ENCODE data around the gene ZNF581. TPM values are rescaled to one million over a fixed set of nuclear protein-coding genes. Genes with fewer than 3 reads are reported as not detected.

ZNF581 gene
- total RNA-seq, 4 donors from 2014 or later: 20.1 to 27.3 (median 22.8) TPM

DNA sequence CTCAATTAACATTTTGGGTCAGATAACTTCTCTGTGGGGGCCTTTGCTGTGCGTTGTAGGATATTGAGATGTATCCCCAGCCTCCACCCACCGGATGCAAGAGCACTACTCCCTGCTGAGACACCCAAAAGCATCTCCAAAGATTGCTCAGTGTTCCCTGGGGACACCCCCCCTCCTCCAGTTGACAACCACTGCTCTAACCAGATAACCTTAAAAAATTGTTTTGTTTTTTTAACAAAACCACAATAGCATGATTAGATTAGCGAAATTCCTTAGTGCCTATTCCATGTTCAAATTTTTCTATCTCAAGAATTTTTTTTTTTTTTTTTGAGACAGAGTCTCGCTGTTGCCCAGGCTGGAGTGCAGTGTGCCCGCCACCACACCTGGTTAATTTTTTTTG lies 29.0 kb downstream of the ZNF581 start:
- intact Hi-C loops (cut with DNase I; ENCODE audit: low total_unique reads): loop anchor here (5.0 kb wide), 1 partner anchor 835 kb away; the partner anchor contains the start of gene ZNF471
- H3K4me3 ChIP-seq (ENCODE audit: low read depth, poor library complexity, severe bottlenecking): no peak overlapping the region
- DNase-seq (ENCODE audit: low spot score in 2 of 2): no peak
- TF ChIP-seq CTCF (IDR thresholded peaks at IDR 0.05) (no peak), POLR2A (IDR thresholded peaks at IDR 0.05) (no peak)
- 83 to 87% methylated on average over 5 of the region's 5 CpGs for WGBS, 2 donors

GRCh38 chr19:55673465-55673864 lies 30.0 kb downstream of the ZNF581 start:
- DNase-seq (ENCODE audit: low spot score in 2 of 2): no peak
- intact Hi-C loops (cut with DNase I; ENCODE audit: low total_unique reads): loop anchor here (5.0 kb wide), 1 partner anchor 834 kb away; the partner anchor contains the start of gene ZNF471
- H3K4me3 ChIP-seq (ENCODE audit: low read depth, poor library complexity, severe bottlenecking): no peak overlapping the region
- TF ChIP-seq CTCF (IDR thresholded peaks at IDR 0.05) (no peak), POLR2A (IDR thresholded peaks at IDR 0.05) (no peak)
- 79 to 80% methylated on average over 9 of the region's 9 CpGs for WGBS, 2 donors

- no peak for TF ChIP-seq POLR2A (IDR thresholded peaks at IDR 0.05)
- no peak for TF ChIP-seq CTCF (IDR thresholded peaks at IDR 0.05)
- no peak for DNase-seq (ENCODE audit: low spot score in 2 of 2)
- WGBS, 2 donors: 75 to 76% methylated on average over 15 of the region's 15 CpGs
- H3K4me3 ChIP-seq (ENCODE audit: low read depth, poor library complexity, severe bottlenecking): no peak overlapping the region
- intact Hi-C loops (cut with DNase I; ENCODE audit: low total_unique reads): loop anchor here (5.0 kb wide), 1 partner anchor 833 kb away; the partner anchor contains the start of gene ZNF471
These were observed 30.4 kb downstream of the ZNF581 start for GRCh38 chr19:55673889-55674288.

DNA sequence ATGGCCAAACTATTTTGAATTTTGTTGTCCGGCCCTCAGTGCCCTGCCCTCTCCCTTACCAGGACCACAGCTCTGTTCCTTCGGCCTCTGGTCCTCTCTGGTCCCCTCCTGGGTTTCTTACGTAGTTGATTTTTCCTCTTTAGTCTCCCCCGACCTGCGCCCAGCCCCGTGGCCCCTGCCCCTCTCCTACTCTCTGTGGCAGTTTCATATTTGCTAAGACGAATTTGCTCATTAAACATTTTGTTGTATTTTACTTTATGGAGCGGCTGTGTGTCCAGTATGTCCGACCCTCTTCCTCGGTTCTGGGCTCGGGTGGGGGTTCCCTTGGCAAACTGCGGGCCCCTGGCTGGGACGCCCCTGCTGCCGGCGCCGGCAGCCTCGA lies 31.0 kb downstream of the ZNF581 start:
- no peak for DNase-seq (ENCODE audit: low spot score in 2 of 2)
- TF ChIP-seq CTCF (IDR thresholded peaks at IDR 0.05) (no peak), POLR2A (IDR thresholded peaks at IDR 0.05) (no peak)
- WGBS, 2 donors: 22% methylated on average over 17 of the region's 17 CpGs
- intact Hi-C loops (cut with DNase I; ENCODE audit: low total_unique reads): loop anchor here (5.0 kb wide), 1 partner anchor 833 kb away; the partner anchor contains the start of gene ZNF471
- H3K4me3 ChIP-seq (ENCODE audit: low read depth, poor library complexity, severe bottlenecking): peak overlapping the region; percentile 97

DNA sequence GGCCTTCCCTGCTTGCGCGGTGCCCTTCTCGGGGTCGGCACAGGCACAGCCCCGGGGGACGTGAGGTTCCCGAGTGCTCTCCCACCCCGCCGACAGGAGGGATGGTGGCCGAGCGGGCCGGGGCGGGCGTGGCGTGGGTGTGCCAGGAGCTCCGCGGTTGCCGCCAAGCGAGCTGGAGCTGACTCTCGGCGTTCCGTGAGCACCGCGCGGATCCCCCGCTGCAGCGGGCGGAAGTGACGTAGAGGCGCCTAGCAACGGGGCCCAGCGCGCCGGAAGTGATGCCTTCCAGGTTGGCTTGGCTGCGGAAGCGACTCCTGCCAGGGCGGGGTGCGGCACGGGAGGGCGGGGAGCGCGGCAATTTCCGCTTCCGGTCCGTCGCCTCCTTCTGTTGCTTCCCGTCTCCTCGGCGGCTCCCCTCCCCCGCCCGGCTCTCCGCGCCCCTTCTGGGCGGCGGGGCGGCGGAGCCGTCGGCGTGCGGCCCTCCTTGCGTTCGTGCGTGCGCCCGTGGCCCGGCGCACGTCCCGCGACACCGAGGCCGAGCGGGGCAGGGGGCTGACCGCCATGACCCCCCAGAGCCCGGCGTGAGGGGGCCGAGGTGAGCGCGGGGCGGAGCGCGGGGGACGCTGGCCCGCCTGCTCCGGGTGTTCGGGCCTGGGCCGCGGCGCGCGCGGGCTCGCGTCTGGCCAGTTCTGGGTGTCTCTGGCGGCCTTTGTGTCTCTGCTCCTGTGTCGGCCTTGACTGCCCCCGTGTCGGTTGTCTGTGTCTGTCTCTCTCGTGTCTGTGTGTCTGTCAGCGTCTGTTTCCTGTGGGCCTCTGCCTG lies 31.6 kb downstream of the ZNF581 start, which contains the start of gene EPN1:
EPN1 (plus strand) TSS at position 386 of the 820 bp plus-strand sequence. CDS start 3,402 bp downstream, outside the sequence.
- 0 to 1% methylated on average over 46 to 75 of the region's 101 CpGs for WGBS, 2 donors
- peak; percentile 95 to 99 for DNase-seq (ENCODE audit: low spot score in 2 of 2)
- no peak for TF ChIP-seq CTCF (IDR thresholded peaks at IDR 0.05)
- no peak for TF ChIP-seq POLR2A (IDR thresholded peaks at IDR 0.05)
- intact Hi-C loops (cut with DNase I; ENCODE audit: low total_unique reads): loop anchor here (5.0 kb wide), 1 partner anchor 832 kb away; the partner anchor contains the start of gene ZNF471
- H3K4me3 ChIP-seq (ENCODE audit: low read depth, poor library complexity, severe bottlenecking): peak within 1 kb of the TSS; percentile 97
